ENCODE measurements around the gene RECQL5. TPM values are rescaled to one million over a fixed set of nuclear protein-coding genes. Genes with fewer than 3 reads are reported as not detected.

RECQL5 gene
- polyA plus RNA-seq, 2 of the 4 experiments (the other 2 are of a cell fraction) = 22.7 to 39.9 TPM

DNA sequence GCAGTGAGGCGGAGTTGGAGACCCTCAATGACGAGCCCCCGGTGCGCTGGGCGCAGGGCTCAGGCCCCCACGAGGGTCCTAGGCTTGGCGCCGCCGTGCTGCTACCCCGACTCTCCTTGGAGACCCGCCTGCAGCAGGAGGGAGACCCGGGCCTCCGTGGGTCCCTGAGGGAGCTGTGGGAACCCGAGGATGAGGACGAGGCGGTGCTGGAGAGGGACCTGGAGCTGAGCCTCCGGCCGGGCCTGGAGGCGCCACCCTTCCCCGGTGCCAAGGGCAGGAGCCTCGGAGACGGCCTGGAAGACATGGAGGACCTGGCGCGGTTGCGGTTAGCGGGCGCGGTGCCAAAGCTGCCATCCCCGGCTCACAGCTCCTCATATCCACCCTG, 77.0 kb downstream of the RECQL5 start (continued):
- TF ChIP-seq, protein P1, sequence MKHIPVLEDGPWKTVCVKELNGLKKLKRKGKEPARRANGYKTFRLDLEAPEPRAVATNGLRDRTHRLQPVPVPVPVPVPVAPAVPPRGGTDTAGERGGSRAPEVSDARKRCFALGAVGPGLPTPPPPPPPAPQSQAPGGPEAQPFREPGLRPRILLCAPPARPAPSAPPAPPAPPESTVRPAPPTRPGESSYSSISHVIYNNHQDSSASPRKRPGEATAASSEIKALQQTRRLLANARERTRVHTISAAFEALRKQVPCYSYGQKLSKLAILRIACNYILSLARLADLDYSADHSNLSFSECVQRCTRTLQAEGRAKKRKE (CRISPR knock-in tag; IDR thresholded peaks at IDR 0.05; ENCODE audit: low read depth) = no peak
- TF ChIP-seq FOXS1 (CRISPR knock-in tag; IDR thresholded peaks at IDR 0.05) (no peak), ZFP36 (IDR thresholded peaks at IDR 0.05; ENCODE audit: borderline replicate concordance, partially characterized antibody) (no peak), TFCP2L1 (CRISPR knock-in tag; IDR thresholded peaks at IDR 0.05) (no peak), CEBPB (IDR thresholded peaks at IDR 0.05) (no peak), EHF (CRISPR knock-in tag; IDR thresholded peaks at IDR 0.05) (no peak)
- TF ChIP-seq, protein P2, sequence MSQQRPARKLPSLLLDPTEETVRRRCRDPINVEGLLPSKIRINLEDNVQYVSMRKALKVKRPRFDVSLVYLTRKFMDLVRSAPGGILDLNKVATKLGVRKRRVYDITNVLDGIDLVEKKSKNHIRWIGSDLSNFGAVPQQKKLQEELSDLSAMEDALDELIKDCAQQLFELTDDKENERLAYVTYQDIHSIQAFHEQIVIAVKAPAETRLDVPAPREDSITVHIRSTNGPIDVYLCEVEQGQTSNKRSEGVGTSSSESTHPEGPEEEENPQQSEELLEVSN (IDR thresholded peaks at IDR 0.05; ENCODE audit: borderline replicate concordance, low read depth) = no peak

DNA sequence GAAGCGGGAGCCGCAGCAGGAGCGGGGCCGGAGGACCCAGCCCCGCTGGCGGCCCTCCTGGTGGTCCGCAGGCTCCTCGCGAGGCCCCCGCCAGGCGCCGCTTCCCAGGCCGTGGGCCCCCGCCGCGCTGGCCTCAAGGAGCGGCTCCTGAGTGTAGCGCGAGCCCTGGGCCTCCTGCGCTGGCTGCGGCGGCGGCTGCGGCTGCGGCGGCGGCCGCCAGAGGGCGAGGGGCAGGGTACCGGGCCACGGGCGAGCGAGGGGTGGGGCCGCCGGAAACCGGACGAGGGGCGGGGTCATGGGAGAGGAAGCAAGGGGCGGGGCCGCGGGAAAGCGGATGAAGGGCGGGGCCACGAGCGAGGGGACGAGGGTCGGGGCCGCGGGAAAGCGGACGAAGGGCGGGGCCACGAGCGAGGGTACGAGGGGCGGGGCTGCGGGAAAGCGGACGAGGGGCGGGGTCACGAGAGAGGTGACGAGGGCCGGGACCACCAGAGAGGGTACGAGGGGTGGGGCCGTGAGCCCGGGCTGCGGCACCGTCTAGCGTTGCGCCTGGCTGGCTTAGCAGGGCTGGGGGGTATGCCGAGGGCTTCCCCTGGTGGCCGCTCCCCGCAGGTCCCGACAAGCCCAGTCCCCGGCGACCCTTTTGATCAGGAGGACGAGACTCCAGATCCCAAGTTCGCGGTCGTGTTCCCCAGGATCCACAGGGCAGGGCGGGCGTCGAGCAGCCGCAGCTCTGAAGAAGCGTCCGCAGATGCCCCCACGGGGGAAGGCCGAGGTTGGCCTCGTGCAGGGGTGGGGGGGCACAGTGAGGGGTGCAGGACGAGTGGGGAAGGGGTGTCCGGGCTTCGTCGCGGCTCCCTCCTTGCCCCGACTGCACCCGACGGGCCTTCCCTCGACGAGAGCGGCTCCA, 77.7 kb downstream of the RECQL5 start:
- POLR2A ChIA-PET = no interaction called here
- ATAC-seq = peak; percentile 80 to 90
- H3K4me1 ChIP-seq = peaks cover 21% of the 10 kb centered on the region
- WGBS (ENCODE audit: missing lambda C conversion rate) = 39% methylated on average over 46 of the region's 100 CpGs
- H3K9me3 ChIP-seq = no peaks in the 10 kb centered on the region
- peak overlapping the region; percentile 92 for H3K4me2 ChIP-seq
- TF ChIP-seq MAFK (IDR thresholded peaks at IDR 0.05; ENCODE audit: partially characterized antibody) = no peak
- peak; percentile 74; the same call in 1 of the 2 replicates for TF ChIP-seq MAZ (IDR thresholded peaks at IDR 0.05; ENCODE audit: borderline replicate concordance, low read depth, low read length)
- TF ChIP-seq SMC3 (IDR thresholded peaks at IDR 0.05) = peak; percentile 97
- TF ChIP-seq, protein P2 (IDR thresholded peaks at IDR 0.05; ENCODE audit: borderline replicate concordance, low read depth) = no peak
- TF ChIP-seq EP300 (IDR thresholded peaks at IDR 0.05) = no peak
- TF ChIP-seq MYC (IDR thresholded peaks at IDR 0.05; ENCODE audit: borderline replicate concordance, low read length) = peak; percentile 35; the same call in 1 of the 2 replicates
- TF ChIP-seq, protein P3, sequence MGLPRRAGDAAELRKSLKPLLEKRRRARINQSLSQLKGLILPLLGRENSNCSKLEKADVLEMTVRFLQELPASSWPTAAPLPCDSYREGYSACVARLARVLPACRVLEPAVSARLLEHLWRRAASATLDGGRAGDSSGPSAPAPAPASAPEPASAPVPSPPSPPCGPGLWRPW (IDR thresholded peaks at IDR 0.05) = no peak
- TF ChIP-seq, protein P4, sequence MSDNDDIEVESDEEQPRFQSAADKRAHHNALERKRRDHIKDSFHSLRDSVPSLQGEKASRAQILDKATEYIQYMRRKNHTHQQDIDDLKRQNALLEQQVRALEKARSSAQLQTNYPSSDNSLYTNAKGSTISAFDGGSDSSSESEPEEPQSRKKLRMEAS (IDR thresholded peaks at IDR 0.05) = peak; percentile 43; the same call in 1 of the 2 replicates
- TF ChIP-seq, protein P5, sequence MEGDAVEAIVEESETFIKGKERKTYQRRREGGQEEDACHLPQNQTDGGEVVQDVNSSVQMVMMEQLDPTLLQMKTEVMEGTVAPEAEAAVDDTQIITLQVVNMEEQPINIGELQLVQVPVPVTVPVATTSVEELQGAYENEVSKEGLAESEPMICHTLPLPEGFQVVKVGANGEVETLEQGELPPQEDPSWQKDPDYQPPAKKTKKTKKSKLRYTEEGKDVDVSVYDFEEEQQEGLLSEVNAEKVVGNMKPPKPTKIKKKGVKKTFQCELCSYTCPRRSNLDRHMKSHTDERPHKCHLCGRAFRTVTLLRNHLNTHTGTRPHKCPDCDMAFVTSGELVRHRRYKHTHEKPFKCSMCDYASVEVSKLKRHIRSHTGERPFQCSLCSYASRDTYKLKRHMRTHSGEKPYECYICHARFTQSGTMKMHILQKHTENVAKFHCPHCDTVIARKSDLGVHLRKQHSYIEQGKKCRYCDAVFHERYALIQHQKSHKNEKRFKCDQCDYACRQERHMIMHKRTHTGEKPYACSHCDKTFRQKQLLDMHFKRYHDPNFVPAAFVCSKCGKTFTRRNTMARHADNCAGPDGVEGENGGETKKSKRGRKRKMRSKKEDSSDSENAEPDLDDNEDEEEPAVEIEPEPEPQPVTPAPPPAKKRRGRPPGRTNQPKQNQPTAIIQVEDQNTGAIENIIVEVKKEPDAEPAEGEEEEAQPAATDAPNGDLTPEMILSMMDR (IDR thresholded peaks at IDR 0.05) = peak; percentile 87
- peak; percentile 50 to 83 for TF ChIP-seq RAD21 (conservative IDR thresholded peaks at IDR 0.05 in 1 of 2, IDR thresholded peaks at IDR 0.05 in 1 of 2)
- TF ChIP-seq POLR2A (IDR thresholded peaks at IDR 0.05; ENCODE audit: low read length) = peak; percentile 23
- TF ChIP-seq PHF8 (IDR thresholded peaks at IDR 0.05; ENCODE audit: borderline replicate concordance, low read depth) = peak; percentile 36; the same call in 1 of the 2 replicates
- peak; percentile 4; the same call in 1 of the 2 replicates for TF ChIP-seq NPAS2 (CRISPR knock-in tag; IDR thresholded peaks at IDR 0.05; ENCODE audit: borderline replicate concordance)
- no peak for TF ChIP-seq CBX2 (IDR thresholded peaks at IDR 0.05; ENCODE audit: borderline replicate concordance, low read depth)
- no peak for TF ChIP-seq RCOR1 (IDR thresholded peaks at IDR 0.05; ENCODE audit: low read depth, low read length)
- TF ChIP-seq JUN (IDR thresholded peaks at IDR 0.05) = peak in 1 of 2 experiments; percentile 45; a peak in 1 of 5 replicates
- 0 out of 2 replicates have a peak, but pooled peaks have one; percentile 37 for TF ChIP-seq RNF2 (IDR thresholded peaks at IDR 0.05; ENCODE audit: borderline replicate concordance, low read depth)
- TF ChIP-seq HOXB5 (CRISPR knock-in tag; IDR thresholded peaks at IDR 0.05) = 0 out of 2 replicates have a peak, but pooled peaks have one; percentile 57
- no peak for TF ChIP-seq CBX8 (IDR thresholded peaks at IDR 0.05)
- no peak for TF ChIP-seq ESRRA (IDR thresholded peaks at IDR 0.05; ENCODE audit: borderline replicate concordance, low read length)
- TF ChIP-seq CHD2 (IDR thresholded peaks at IDR 0.05; ENCODE audit: low read length, partially characterized antibody) = no peak
- no peak for TF ChIP-seq CEBPB (IDR thresholded peaks at IDR 0.05)
- TF ChIP-seq RARB (CRISPR knock-in tag; IDR thresholded peaks at IDR 0.05) = no peak
- TF ChIP-seq POLR2AphosphoS2 (conservative IDR thresholded peaks at IDR 0.05; ENCODE audit: low read length) = no peak
- no peak for TF ChIP-seq NR3C1 (IDR thresholded peaks at IDR 0.05)
- peak overlapping the region; percentile 57 for H3K4me3 ChIP-seq
- CTCF ChIA-PET = interaction anchor here (0.7 to 29.9 kb wide), 18 partner anchors 9 to 167 kb away, joined by 3 to 926 read pairs (median 5); partner anchors contain the start of genes SMIM5 and TSEN54
- FAIRE-seq = no peak
- peak overlapping the region; percentile 90 for H3K27ac ChIP-seq
- peak; percentile 91 to 96 for DNase-seq (ENCODE audit: low read depth in 1 of 2, low spot score in 1 of 2)

Data from A549 (cell line).